Measurements from ENCODE around the gene SLC26A5.

Gene SLC26A5

DNA sequence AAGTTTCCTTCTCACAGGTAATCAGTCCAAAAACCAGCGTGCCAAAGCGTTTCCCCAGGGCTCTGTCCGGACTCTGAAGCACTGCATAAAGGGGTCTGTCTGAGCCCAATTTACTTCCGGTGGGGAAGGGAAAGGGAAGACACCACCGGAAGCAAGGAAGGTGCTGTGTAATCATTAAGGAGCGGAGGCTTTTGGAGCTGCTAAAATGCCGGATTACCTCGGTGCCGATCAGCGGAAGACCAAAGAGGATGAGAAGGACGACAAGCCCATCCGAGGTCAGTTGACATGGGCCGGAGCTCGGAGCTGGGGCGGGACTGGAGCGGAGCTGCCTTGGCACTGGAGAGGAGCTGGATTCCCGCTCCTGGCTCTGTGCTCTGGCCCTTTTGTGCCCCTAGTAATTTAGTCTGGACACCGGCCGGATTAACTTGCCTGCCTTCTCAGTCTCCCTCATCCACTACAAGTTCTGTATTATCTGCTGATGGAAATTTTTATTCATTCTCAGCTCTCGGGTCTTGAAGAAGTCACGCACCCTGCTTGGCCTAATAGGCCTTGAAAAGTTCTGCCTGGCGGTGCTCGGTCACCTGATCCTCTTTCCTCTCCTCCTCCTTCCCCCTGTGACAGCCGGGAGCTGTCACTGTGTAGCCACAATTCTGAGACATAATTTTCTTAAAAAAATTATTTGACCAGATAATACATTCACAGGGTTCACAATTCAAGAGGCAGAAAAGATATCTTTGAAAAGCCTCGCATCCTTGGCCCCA, 98.3 kb downstream of the SLC26A5 start, which contains the start of gene PSMC2:
PSMC2 (plus strand) TSS at position 137 of the 761 bp plus-strand sequence; CDS start at position 206, 69 bp downstream.
- peak; percentile 78 for DNase-seq (ENCODE audit: low spot score)

DNA sequence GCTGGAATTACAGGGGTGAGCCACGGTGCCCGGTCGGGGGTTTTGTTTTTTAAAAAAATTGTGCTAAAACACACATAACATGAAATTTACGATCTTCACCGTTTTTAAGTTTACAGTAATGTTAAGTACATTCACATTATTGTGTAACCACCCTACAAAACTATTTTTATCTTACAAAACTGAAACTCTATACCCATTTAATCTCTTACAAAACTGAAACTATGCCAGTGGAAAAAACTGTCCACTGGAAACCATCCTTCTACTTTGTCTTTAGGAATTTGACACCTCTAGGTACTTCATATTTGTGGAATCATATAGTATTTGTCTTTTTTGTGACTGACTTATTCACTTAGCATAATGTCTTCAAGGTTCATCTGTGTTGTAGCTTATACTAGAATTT, 99.6 kb downstream of the SLC26A5 start:
- no peak for DNase-seq (ENCODE audit: low spot score)

DNA sequence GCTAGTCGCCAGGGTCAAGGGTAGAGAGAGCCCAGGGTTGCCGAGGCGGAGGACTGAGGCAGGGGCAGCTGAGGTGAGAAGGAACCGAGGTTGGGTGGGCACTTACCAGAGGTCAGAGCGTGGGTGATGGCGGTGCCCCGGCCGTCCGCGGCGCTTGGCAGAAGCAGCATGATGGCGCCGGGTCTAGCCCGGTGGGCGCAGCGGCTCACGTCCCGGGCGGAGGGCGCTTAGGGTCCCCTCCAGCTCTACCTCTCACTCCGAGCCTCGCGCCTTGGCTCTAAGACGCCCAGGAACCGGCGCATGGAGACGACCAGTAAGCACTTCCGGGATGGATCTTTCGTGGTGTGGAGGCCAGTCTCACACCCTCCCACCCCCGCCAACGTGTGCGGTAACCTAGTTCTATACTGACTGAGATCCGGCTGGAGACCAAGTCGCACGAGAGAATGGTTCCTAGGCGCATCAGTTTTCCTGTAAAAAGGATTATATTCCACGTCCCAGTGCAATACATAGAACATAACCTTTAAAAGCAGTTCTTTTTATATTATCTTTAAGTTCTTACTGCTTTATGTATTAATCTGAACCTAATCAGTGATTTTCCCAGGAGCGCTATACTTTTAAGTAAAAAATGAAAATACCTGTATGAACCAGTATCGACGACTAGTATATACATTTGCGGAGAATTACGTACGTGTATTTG, 101.4 kb downstream of the SLC26A5 start, which contains the start of gene DNAJC2:
DNAJC2 (minus strand) TSS at position 315 of the 697 bp plus-strand sequence; CDS start at position 170, 145 bp downstream.
- peak; percentile 88 for DNase-seq (ENCODE audit: low spot score)

DNA sequence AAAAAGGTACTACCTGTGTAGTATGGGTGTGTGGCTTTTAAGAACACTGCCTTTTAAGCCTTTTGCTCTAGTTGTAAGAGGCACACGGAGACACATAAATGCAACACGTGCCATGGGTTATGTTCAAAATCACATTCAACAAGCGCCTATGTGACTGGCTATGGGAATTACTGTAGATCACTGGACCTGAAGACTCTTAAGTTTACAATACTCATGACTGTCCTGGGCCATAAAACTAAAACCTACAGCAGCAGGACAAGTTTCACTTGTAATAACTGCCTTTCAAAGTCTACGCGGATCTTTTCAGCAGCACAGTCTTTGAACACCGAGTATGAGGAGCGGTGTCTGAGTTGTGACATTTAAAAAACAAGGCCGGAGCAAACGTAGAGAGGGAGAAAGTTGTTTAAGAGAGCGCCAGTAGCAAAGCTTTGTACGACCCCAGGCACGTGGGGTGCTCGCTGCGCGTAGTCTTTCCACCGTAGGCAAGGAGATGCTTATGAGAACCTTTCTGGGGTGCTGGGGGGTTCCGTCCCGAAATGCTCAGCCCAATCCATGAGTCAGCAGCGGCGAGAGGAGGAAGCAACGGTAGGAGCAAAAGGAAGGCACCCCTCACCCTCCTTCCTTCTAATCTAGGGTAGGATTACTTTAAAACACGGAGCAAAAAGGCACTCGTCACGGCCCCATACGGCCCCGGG, 102.1 kb downstream of the SLC26A5 start:
- no peak for DNase-seq (ENCODE audit: low spot score)

DNA sequence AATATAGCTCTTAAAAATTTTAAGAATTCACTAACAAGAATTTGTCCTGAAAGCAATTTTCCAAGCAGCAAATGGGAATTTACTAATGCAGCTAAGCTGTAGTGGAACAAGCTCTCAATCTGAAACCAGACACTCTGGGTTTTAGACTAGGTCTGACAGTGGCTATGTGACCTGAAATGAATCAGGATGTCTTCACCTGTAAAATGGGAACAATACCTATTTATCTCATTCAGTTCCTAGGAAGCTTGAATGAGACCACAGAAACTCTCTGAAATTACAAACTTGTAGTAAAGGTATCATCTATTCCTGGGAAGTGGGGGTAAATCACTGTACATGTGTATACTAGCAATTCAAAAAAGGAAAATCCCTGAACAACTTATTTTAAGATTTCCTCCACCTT, 102.7 kb downstream of the SLC26A5 start:
- DNase-seq (ENCODE audit: low spot score), result no peak

DNA sequence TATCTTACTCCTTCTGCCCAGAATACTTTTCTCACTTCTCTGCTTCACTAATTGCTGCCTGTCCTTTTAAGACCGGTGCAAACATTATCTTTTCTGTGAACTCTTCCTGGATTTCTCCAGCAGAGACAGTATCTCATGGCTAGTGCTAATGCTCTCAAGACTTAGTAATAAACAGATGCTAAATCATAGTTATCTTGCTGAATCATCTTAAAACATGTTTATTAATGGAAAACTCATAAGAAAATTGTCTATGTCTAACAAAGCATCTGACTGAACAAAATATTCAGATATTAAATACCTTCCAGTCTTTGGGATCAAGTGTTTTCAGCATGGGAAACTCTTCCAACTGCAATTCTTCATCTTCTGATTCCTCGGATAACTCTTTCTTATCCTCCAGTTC, 104.5 kb downstream of the SLC26A5 start:
- DNase-seq (ENCODE audit: low spot score), result no peak

DNA sequence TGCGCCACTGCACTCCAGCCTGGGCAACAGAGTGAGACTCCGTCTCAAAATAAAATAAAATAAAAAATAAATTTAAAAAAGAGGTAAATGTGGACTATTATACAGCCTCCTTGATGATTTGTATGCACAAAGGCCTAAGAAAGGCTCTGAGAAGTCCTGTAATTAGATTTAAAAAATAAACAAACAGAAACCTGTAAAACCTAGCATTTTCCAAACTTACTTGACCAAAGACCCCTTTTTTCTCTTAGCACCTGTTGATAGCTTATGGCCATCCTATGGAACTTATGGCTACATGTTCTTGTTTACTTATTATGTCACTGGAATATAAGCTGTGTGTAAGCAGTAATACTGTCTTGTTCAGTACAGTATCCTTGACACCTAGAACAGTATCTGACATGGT, 107.1 kb downstream of the SLC26A5 start:
- DNase-seq (ENCODE audit: low spot score), result no peak

DNA sequence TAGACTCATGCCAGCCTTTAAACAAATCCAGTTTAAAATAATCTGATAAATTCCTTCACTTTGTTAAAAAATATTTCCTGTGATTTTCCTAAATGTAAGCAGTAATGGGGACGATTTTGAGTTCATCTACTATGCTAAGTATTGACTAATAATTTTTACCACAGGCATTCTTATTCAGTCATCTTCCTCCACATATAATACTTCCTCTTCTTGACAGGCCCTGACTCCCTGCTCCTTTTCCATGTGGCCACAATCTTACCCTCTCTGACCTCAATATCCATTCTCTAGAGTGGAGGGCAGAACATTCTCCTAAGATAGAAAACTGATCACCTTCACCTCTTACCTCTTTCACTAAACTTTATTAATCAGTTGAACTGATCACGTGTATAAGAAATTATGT, 109.2 kb downstream of the SLC26A5 start:
- no peak for DNase-seq (ENCODE audit: low spot score)

DNA sequence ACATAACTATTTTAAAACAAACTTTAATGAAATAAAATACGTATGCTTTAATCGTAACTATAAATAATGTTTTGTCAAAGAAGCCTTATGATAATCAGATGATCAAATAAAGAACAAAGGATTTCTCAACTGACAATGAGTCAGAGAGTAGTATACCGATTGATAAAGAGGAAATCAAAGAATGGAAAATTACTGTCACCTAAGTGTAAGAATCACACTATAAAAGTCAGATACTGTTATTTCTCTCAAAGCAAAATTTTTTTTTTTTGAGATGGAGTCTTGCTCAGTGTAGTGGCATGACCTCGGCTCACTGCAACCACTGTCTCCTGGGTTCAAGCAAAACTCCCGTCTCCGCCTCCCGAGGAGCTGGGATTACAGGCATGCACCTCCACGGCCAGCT, 120.3 kb downstream of the SLC26A5 start:
- no peak for DNase-seq (ENCODE audit: low spot score)

Data from ecto neural progenitor cell (in vitro differentiated cells).